ENCODE data around the gene LACTB. TPM values are rescaled to one million over a fixed set of nuclear protein-coding genes. Genes with fewer than 3 reads are reported as not detected.

Gene LACTB
- total RNA-seq (2014; rRNA removed; shearing (Covaris generic)): 14.0 and 19.2 TPM in 2 replicates

GRCh38 chr15:63121382-63122001 lies at the start of gene LACTB:
LACTB (plus strand) TSS chr15:63121861; CDS start chr15:63121872, 11 bp downstream.
- Histone ChIP-seq H3K4me3 (ENCODE audit: insufficient read depth, low read depth, low read length) (peak within 1 kb of the TSS; percentile 86), H3K27me3 (ENCODE audit: control insufficient read depth, insufficient read depth, low read length) (no peaks in the 10 kb centered on the region), H3K36me3 (replicated peaks; ENCODE audit: control insufficient read depth, insufficient read depth, low read length) (no peaks in the 10 kb centered on the region)
- DNase-seq: peak; percentile 91

- DNase-seq: no peak
- H3K36me3 ChIP-seq (replicated peaks; ENCODE audit: control insufficient read depth, insufficient read depth, low read length): peaks cover 18% of the 10 kb centered on the region
- H3K27me3 ChIP-seq (ENCODE audit: control insufficient read depth, insufficient read depth, low read length): no peaks in the 10 kb centered on the region
- no peak overlapping the region for H3K4me3 ChIP-seq (ENCODE audit: insufficient read depth, low read depth, low read length)
These were observed 49.5 kb upstream of the LACTB start for GRCh38 chr15:63072023-63072650.

GRCh38 chr15:63072809-63073277 lies 48.8 kb upstream of the LACTB start:
- no peak for DNase-seq
- no peaks in the 10 kb centered on the region for H3K27me3 ChIP-seq (ENCODE audit: control insufficient read depth, insufficient read depth, low read length)
- H3K36me3 ChIP-seq (replicated peaks; ENCODE audit: control insufficient read depth, insufficient read depth, low read length): peaks cover 16% of the 10 kb centered on the region
- H3K4me3 ChIP-seq (ENCODE audit: insufficient read depth, low read depth, low read length): no peak overlapping the region

- Histone ChIP-seq H3K27me3 (ENCODE audit: control insufficient read depth, insufficient read depth, low read length) (no peaks in the 10 kb centered on the region), H3K4me3 (ENCODE audit: insufficient read depth, low read depth, low read length) (no peak overlapping the region), H3K36me3 (replicated peaks; ENCODE audit: control insufficient read depth, insufficient read depth, low read length) (peaks cover 9% of the 10 kb centered on the region)
- DNase-seq: no peak
These were observed 48.0 kb upstream of the LACTB start for GRCh38 chr15:63073497-63074172.

GRCh38 chr15:63075015-63075983 lies 46.4 kb upstream of the LACTB start:
- Histone ChIP-seq H3K4me3 (ENCODE audit: insufficient read depth, low read depth, low read length) (no peak overlapping the region), H3K36me3 (replicated peaks; ENCODE audit: control insufficient read depth, insufficient read depth, low read length) (peaks cover 6% of the 10 kb centered on the region), H3K27me3 (ENCODE audit: control insufficient read depth, insufficient read depth, low read length) (no peaks in the 10 kb centered on the region)
- no peak for DNase-seq

GRCh38 chr15:63075984-63076713 lies 45.5 kb upstream of the LACTB start:
- Histone ChIP-seq H3K4me3 (ENCODE audit: insufficient read depth, low read depth, low read length) (no peak overlapping the region), H3K36me3 (replicated peaks; ENCODE audit: control insufficient read depth, insufficient read depth, low read length) (peaks cover 4% of the 10 kb centered on the region; the same call in 1 of the 2 replicates), H3K27me3 (ENCODE audit: control insufficient read depth, insufficient read depth, low read length) (no peaks in the 10 kb centered on the region)
- DNase-seq: no peak

- Histone ChIP-seq H3K27me3 (ENCODE audit: control insufficient read depth, insufficient read depth, low read length) (no peaks in the 10 kb centered on the region), H3K4me3 (ENCODE audit: insufficient read depth, low read depth, low read length) (no peak overlapping the region), H3K36me3 (replicated peaks; ENCODE audit: control insufficient read depth, insufficient read depth, low read length) (no peaks in the 10 kb centered on the region)
- DNase-seq: peak; percentile 67
These were observed 45.0 kb upstream of the LACTB start for GRCh38 chr15:63076714-63077046.

- DNase-seq: no peak
- H3K36me3 ChIP-seq (replicated peaks; ENCODE audit: control insufficient read depth, insufficient read depth, low read length): no peaks in the 10 kb centered on the region
- no peaks in the 10 kb centered on the region for H3K27me3 ChIP-seq (ENCODE audit: control insufficient read depth, insufficient read depth, low read length)
- no peak overlapping the region for H3K4me3 ChIP-seq (ENCODE audit: insufficient read depth, low read depth, low read length)
These were observed 43.7 kb upstream of the LACTB start for GRCh38 chr15:63077952-63078351.

GRCh38 chr15:63079947-63080626 lies 41.6 kb upstream of the LACTB start:
- no peak for DNase-seq
- H3K36me3 ChIP-seq (replicated peaks; ENCODE audit: control insufficient read depth, insufficient read depth, low read length): no peaks in the 10 kb centered on the region
- H3K4me3 ChIP-seq (ENCODE audit: insufficient read depth, low read depth, low read length): no peak overlapping the region
- H3K27me3 ChIP-seq (ENCODE audit: control insufficient read depth, insufficient read depth, low read length): no peaks in the 10 kb centered on the region

- Histone ChIP-seq H3K36me3 (replicated peaks; ENCODE audit: control insufficient read depth, insufficient read depth, low read length) (no peaks in the 10 kb centered on the region), H3K27me3 (ENCODE audit: control insufficient read depth, insufficient read depth, low read length) (no peaks in the 10 kb centered on the region), H3K4me3 (ENCODE audit: insufficient read depth, low read depth, low read length) (no peak overlapping the region)
- no peak for DNase-seq
These were observed 40.9 kb upstream of the LACTB start for GRCh38 chr15:63080634-63081250.

- no peak overlapping the region for H3K4me3 ChIP-seq (ENCODE audit: insufficient read depth, low read depth, low read length)
- H3K36me3 ChIP-seq (replicated peaks; ENCODE audit: control insufficient read depth, insufficient read depth, low read length): no peaks in the 10 kb centered on the region
- no peak for DNase-seq
- H3K27me3 ChIP-seq (ENCODE audit: control insufficient read depth, insufficient read depth, low read length): no peaks in the 10 kb centered on the region
These were observed 39.3 kb upstream of the LACTB start for GRCh38 chr15:63082366-63082765.

GRCh38 chr15:63083044-63083443 lies 38.6 kb upstream of the LACTB start:
- no peaks in the 10 kb centered on the region for H3K36me3 ChIP-seq (replicated peaks; ENCODE audit: control insufficient read depth, insufficient read depth, low read length)
- DNase-seq: no peak
- no peak overlapping the region for H3K4me3 ChIP-seq (ENCODE audit: insufficient read depth, low read depth, low read length)
- no peaks in the 10 kb centered on the region for H3K27me3 ChIP-seq (ENCODE audit: control insufficient read depth, insufficient read depth, low read length)

- peak; percentile 41 for DNase-seq
- no peaks in the 10 kb centered on the region for H3K27me3 ChIP-seq (ENCODE audit: control insufficient read depth, insufficient read depth, low read length)
- H3K4me3 ChIP-seq (ENCODE audit: insufficient read depth, low read depth, low read length): no peak overlapping the region
- no peaks in the 10 kb centered on the region for H3K36me3 ChIP-seq (replicated peaks; ENCODE audit: control insufficient read depth, insufficient read depth, low read length)
These were observed 38.1 kb upstream of the LACTB start for GRCh38 chr15:63083541-63083940.

Data from H7 (cell line).